CD4-positive, alpha-beta T cell (primary cell): Measurements from ENCODE around the gene SPEM3. TPM values are rescaled to one million over a fixed set of nuclear protein-coding genes. Genes with fewer than 3 reads are reported as not detected.
A peak's percentile ranks its signal among the peaks of the same experiment; 100 is the strongest.

Source experiments
- ATAC-seq: fragments of 200-7000 bp; cut with Tn5 transposase; one replicate; pipeline ENCODE4 v1.10.0; 2022; ENCODE audit warnings: mild to moderate bottlenecking; ENCODE audit not compliant: poor library complexity
- CTCF ChIA-PET: fragments of 350-600 bp; sonication (Branson Sonifier 250); formaldehyde crosslinking; loops from one replicate; lab custom pipeline; 2021; ENCODE audit warnings: antibody characterized with exemption, inconsistent platforms; lab: Charles Lee
- POLR2A ChIA-PET: fragments of 350-600 bp; sonication (Branson Sonifier 250); formaldehyde crosslinking; loops from one replicate; lab custom pipeline; 2021; ENCODE audit warnings: antibody characterized with exemption, inconsistent platforms; lab: Charles Lee
- DNase-seq, 14 experiments: peaks; one replicate each; pipeline ENCODE4 v3.0.0-alpha.2; 2013 to 2020; ENCODE audit warnings: mixed read lengths in 2 of 14
- H3K27ac ChIP-seq, 2 donors: one replicate each; pipeline versions ENCODE4 v1.5.1 to v1.7.0; 2013; ENCODE audit warnings: low read length in 2 of 2, low read depth in 1 of 2, mild to moderate bottlenecking in 1 of 2
- H3K27me3 ChIP-seq, 2 experiments: 1 replicate in 1 of 2; 2 replicates in 1 of 2; pipeline versions ENCODE4 v1.6.1 to v1.7.0; 2013; ENCODE audit warnings: low read length in 2 of 2, control low read depth in 1 of 2, mild to moderate bottlenecking in 1 of 2, moderate library complexity in 1 of 2; ENCODE audit not compliant: insufficient read depth in 2 of 2, control insufficient read depth in 1 of 2
- H3K36me3 ChIP-seq: one replicate; pipeline ENCODE4 v1.6.1; 2013; ENCODE audit warnings: low read length, control low read depth; ENCODE audit not compliant: insufficient read depth
- H3K4me1 ChIP-seq: one replicate; pipeline ENCODE4 v1.6.1; 2013; ENCODE audit warnings: low read length, control low read depth; ENCODE audit not compliant: insufficient read depth
- H3K4me3 ChIP-seq: one replicate; pipeline ENCODE4 v1.5.1; 2013; ENCODE audit warnings: mild to moderate bottlenecking, low read length, moderate library complexity
- H3K9me3 ChIP-seq, 2 experiments: 1 replicate in 1 of 2; 2 replicates in 1 of 2; pipeline versions ENCODE4 v1.6.1 to v1.7.0; 2013; ENCODE audit warnings: low read length in 2 of 2, mild to moderate bottlenecking in 2 of 2, control low read depth in 1 of 2, moderate library complexity in 1 of 2; ENCODE audit not compliant: control insufficient read depth in 1 of 2, insufficient read depth in 1 of 2
- H3K27ac Mint-ChIP-seq: one replicate; pipeline ENCODE4 v1.8.0; 2020; ENCODE audit warnings: mixed read lengths
- H3K27me3 Mint-ChIP-seq: one replicate; pipeline ENCODE4 v1.8.0; 2021; ENCODE audit warnings: mixed read lengths
- H3K36me3 Mint-ChIP-seq: one replicate; pipeline ENCODE4 v1.8.0; 2021; ENCODE audit warnings: low read depth, mixed read lengths
- H3K4me1 Mint-ChIP-seq: one replicate; pipeline ENCODE4 v1.8.0; 2021; ENCODE audit warnings: low read depth, mixed read lengths
- H3K4me3 Mint-ChIP-seq: one replicate; pipeline ENCODE4 v1.8.0; 2020; ENCODE audit warnings: mild to moderate bottlenecking, mixed read lengths
- H3K9me3 Mint-ChIP-seq: one replicate; pipeline ENCODE4 v1.8.0; 2020; ENCODE audit warnings: mixed read lengths
- CTCF ChIP-seq: fragments of 200-600 bp; IDR thresholded peaks from one replicate; pipeline ENCODE4 v1.8.0; 2022; ENCODE audit warnings: antibody characterized with exemption, mild to moderate bottlenecking
- intact Hi-C, 2 experiments: fragments of 100-400 bp; cut with DNase I in 1 of 2; cut with micrococcal nuclease in 1 of 2; formaldehyde crosslinking; loops; one replicate each; pipeline versions ENCODE4 v1.15.1 to v1.9.0; 2023 to 2025; cut with DNase I, micrococcal nuclease
- total RNA-seq, 174 experiments: library from RNA in 2 of 174; stranded (reverse) in 2 of 174; gene quantifications; one replicate each; pipeline ENCODE4 v1.2.3 and lab custom pipeline; 2021 to 2026

The SPEM3 gene
- total RNA-seq, 2 experiments from 2014 or later: not detected

- CTCF ChIA-PET: interaction anchor here (1.8 to 3.5 kb wide), 2 partner anchors 41 to 122 kb away, joined by 6 to 25 read pairs; partner anchors contain the start of gene TMEM102
- Histone ChIP-seq H3K27ac (peak overlapping the region in 1 of 2 donors; percentile 99), H3K27me3 (no peaks in the 10 kb centered on the region), H3K4me3 (peak overlapping the region; percentile 77), H3K36me3 (peaks cover 6% of the 10 kb centered on the region), H3K4me1 (peaks cover 77% of the 10 kb centered on the region), H3K9me3 (no peaks in the 10 kb centered on the region)
- ATAC-seq (peak; percentile 28), DNase-seq (peak in 6 of 14 experiments; percentile 36 to 69 (median 52))
- H3K4me3 Mint-ChIP-seq: peak overlapping the region; percentile 91
- intact Hi-C loops: loop anchor here (1.0 to 2.0 kb wide), 3 partner anchors 17 to 41 kb away; no protein-coding TSS in a partner anchor
- peaks cover 55% of the 10 kb centered on the region for H3K4me1 Mint-ChIP-seq
- POLR2A ChIA-PET: interaction anchor here (1.5 to 7.2 kb wide), 12 partner anchors 8 to 257 kb away, joined by 3 to 137 read pairs (median 10); partner anchors contain the start of genes ACADVL, ATP1B2, FGF11 and MPDU1
- H3K9me3 Mint-ChIP-seq: no peaks in the 10 kb centered on the region
- peak overlapping the region; percentile 93 for H3K27ac Mint-ChIP-seq
- H3K36me3 Mint-ChIP-seq: peaks cover 17% of the 10 kb centered on the region
- no peak for TF ChIP-seq CTCF
- no peaks in the 10 kb centered on the region for H3K27me3 Mint-ChIP-seq
Measured at GRCh38 chr17:7477392-7478275, 49.0 kb downstream of the SPEM3 start.

- no peak for TF ChIP-seq CTCF
- H3K36me3 Mint-ChIP-seq: peaks cover 23% of the 10 kb centered on the region
- intact Hi-C loops: loop anchor here (1.0 to 2.0 kb wide), 2 partner anchors 23 to 42 kb away; no protein-coding TSS in a partner anchor
- no peaks in the 10 kb centered on the region for H3K27me3 ChIP-seq
- peak overlapping the region; percentile 93 for H3K27ac Mint-ChIP-seq
- ChIA-PET POLR2A (interaction anchor here (0.7 to 7.2 kb wide), 24 partner anchors 7 to 678 kb away, joined by 3 to 137 read pairs (median 5); partner anchors contain the start of genes ACADVL, ATP1B2, CHRNB1 and FGF11), CTCF (interaction anchor here (1.8 to 3.5 kb wide), 2 partner anchors 42 to 123 kb away, joined by 6 to 25 read pairs; partner anchors contain the start of gene TMEM102)
- H3K9me3 Mint-ChIP-seq: no peaks in the 10 kb centered on the region
- DNase-seq (peak; percentile 46 to 88 (median 70)), ATAC-seq (peak; percentile 46)
- peak overlapping the region; percentile 91 for H3K4me3 Mint-ChIP-seq
- H3K4me1 Mint-ChIP-seq: peaks cover 60% of the 10 kb centered on the region
- peak overlapping the region; percentile 70 to 99 for H3K27ac ChIP-seq
- H3K4me1 ChIP-seq: peaks cover 81% of the 10 kb centered on the region
- no peaks in the 10 kb centered on the region for H3K9me3 ChIP-seq
- H3K36me3 ChIP-seq: peaks cover 6% of the 10 kb centered on the region
- H3K27me3 Mint-ChIP-seq: no peaks in the 10 kb centered on the region
- H3K4me3 ChIP-seq: peak overlapping the region; percentile 77
Measured at GRCh38 chr17:7478276-7479212, 49.9 kb downstream of the SPEM3 start.
